Measurements from ENCODE around the gene MRPL38.
"Not testable (repeated sequence)": the region's sequence is repeated elsewhere in the genome, so short reads cannot be mapped to it uniquely, and the experiment has no call there.

Gene MRPL38

DNA sequence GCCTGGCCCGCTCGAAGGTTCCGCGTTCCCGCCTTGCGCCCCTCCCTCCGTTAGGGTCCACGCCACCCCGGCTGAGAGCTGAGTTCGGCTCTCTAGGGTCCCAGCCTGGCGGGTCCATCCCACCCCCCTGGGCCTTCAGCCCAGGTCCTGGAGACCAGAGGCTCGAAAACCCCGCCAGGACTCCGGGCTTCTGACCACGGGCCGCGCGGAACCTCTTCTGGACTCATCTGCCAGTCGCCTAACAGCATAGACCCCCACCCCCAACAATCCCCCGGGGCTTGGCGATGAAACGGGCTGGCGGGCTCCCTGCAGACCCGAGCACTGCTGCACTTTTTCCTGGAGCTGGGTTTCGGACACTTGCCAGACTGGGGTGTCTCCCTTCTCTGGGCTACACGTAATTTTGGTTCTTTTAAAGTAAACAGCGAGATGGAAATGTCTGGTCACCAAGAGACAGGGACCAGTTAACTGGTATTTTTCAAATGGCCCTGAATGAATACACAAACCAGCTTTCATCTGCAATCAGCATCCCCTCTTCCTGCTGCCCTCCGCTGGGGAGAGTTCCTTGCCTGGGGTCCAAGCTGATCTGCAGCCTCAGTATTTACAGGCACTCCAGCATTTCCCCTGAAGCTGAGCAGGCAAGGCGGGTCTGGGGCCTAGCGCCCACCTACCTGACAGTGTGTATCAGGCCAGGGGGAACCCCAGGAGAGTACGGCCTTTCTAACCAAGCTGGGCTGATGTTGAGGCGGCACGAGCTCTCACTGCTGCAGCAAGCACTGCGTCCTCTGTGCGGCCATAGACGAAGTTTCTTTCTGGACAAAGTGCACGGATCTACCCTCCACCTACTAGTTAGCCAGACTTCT lies 7.3 kb downstream of the MRPL38 start:
- in situ Hi-C loops (cut with HindIII; ENCODE audit: low sequenced_read_pairs): no loop called here

DNA sequence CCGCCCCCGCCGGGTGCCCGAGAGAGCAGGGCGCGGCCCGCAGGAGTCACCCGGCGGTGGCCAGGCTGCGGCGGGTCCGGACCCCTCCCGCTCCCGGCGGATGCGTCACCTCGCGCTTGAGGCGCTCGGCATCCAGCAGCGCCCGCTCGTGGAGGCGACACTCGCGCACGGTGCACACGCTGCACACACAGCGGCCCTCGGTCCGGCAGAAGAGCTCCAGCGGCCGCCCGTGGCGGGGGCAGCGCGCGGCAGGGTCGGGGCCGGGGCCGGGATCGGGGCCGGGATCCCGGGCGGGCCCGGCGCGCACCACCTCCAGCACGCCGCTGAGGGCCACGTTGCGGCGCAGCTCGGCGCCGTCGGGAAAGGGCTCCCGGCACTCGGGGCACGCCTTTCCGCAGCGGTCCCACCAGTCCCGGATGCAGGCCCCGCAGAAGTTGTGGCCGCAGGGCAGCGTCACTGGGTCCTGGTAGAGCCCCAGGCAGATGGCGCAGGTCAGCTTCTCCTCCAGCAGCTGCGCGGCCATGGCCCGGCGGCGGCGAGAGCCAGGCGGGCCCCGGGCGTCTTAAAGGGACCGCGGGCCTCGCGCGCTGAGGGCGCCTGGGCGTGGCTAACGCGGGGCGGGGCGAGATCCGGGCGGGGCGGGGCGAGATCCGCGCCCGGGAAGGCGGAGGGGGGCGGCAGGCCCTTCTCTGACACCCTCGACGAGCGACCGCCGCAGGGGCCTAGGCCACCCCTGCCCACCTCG lies 8.1 kb downstream of the MRPL38 start, which contains the start of gene TRIM65:
TSS of gene TRIM65 (minus strand) at position 537 of the 745 bp plus-strand sequence. CDS start at position 523, 14 bp downstream.
- in situ Hi-C loops (cut with HindIII; ENCODE audit: low sequenced_read_pairs): no loop called here

DNA sequence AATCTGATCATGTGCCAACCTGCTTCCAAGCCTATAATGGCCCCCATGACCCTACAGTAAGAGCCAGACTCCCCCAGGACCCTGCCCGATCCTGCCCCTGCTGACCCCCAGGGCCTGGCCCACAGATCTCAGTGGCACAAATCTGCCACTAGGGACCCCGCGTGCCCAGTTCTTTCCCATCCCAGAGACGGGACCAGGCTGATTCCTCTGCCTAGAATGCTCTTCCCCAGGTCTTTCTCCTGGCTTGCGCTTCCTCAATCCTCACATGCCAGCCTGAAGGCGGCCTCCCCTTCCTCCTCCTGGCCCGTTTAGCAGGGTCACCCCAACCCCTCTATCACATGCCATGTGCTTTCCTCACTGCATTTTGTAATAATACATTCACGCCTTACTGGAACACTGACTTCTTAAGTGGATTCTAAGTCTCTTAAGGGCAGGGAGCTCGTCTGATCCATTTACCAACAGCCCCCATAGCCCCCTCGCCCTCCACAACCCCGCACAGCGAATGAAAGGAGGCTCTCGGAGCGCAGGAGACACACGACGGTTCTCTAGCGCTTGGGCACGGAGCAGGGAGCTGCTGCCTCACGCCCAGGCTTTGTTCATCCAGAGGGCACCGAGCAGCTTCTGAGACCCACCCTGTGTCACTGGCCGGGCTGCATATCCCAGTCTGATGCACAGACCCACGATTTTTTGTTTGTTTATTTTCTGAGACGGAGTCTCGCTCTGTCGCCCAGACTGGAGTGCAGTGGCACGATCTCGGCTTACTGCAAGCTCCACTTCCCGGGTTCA lies 9.1 kb downstream of the MRPL38 start:
- in situ Hi-C loops (cut with HindIII; ENCODE audit: low sequenced_read_pairs): no loop called here

DNA sequence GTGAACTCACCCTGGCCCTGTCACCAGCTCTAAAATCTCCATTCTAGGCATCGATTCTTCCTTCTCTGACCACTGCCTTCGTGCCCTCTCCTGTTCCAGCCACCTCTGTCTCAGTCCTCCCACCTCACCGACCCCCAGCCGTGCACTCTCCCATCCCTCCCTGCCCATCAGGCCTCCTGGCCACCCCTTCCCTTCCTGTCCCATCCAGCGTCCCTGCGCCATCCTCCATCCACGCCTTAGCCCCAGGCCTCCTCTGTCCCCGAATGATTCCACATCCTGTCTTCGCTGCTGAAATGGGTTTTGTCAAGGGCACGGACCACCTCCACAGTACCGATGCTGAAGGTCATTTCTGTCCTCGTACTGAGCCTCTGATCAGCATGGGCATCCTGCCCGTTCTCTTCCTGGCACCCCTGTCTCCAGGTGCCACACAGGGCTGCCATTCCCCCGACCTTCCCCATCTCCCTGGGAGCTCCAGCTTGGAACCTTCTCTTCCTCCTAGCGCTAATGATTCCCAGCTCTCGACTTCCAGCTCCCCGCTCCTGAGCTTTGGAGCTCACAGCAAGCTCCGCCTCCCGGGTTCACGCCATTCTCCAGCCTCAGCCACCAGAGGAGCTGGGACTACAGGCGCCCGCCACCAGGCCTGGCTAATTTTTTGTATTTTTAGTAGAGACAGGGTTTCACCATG lies 10.5 kb downstream of the MRPL38 start:
- in situ Hi-C loops (cut with HindIII; ENCODE audit: low sequenced_read_pairs): no loop called here

DNA sequence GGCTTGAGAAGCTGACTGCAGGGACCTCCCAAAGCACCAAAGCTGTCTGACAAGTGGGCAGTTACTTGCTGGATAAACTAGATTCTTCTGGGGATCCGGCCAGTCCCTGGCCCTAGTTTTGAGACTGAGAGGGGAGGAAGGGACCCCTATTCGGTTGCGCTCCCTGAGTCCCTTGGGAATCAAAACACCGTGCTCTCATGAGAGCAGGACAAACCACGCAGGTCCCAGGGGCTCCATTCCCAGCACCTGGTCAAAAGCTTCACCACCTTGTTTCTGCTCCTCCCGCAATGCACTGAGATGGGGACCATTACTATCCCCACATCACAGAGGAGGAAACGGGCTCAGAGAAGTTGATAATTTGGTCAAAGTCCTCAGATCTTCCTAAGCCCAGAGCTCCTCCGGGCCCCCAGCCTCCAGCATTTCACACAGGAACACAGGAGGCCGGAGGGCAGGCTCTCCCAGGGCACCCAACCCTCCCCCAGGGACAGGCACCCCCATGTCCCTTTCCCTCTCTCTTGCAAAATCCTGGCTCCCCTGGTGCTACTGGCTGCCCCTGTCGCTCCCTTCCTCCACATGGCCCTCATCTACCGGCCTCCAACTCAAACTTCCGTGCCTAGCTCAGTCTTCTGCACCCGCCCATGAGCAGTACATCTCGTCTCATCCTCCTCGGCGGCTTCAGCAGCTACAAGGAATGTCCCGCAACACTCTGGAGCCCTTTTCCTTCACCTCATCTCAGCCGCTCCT lies 11.2 kb downstream of the MRPL38 start:
- in situ Hi-C loops (cut with HindIII; ENCODE audit: low sequenced_read_pairs): no loop called here

DNA sequence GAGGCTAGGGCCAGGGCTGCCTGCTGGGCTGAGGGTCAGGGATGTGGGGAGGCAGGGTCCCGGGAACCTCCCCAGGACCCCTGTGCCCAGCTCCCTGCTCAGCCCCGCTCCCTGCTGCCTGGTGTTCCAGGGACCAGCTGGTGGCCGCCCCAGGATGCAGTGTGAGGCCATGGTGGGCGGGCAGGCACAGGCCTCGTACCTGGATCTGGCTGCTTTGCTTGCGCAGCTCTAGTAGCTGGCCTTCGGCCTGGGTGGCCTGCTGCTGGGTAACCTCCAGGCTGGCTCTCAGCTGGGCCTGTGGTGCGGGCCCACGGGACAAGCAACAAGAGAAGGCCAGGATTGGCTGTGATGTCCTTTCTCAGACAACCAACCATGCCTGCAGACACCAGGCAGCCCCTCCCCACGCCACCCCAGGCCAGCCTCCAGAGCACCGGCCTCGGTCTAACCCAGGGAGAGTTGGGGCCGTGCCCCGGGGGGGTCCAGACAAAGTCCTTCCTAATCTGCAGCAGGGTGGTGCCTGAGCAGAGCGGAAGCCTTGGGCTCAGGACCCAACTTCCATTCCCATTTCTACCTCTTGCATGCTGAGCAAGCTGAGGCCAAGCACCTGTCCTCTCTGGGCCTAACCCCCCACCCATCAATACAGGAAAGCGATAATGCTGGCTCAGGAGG lies 12.0 kb downstream of the MRPL38 start:
- in situ Hi-C loops (cut with HindIII; ENCODE audit: low sequenced_read_pairs): no loop called here

DNA sequence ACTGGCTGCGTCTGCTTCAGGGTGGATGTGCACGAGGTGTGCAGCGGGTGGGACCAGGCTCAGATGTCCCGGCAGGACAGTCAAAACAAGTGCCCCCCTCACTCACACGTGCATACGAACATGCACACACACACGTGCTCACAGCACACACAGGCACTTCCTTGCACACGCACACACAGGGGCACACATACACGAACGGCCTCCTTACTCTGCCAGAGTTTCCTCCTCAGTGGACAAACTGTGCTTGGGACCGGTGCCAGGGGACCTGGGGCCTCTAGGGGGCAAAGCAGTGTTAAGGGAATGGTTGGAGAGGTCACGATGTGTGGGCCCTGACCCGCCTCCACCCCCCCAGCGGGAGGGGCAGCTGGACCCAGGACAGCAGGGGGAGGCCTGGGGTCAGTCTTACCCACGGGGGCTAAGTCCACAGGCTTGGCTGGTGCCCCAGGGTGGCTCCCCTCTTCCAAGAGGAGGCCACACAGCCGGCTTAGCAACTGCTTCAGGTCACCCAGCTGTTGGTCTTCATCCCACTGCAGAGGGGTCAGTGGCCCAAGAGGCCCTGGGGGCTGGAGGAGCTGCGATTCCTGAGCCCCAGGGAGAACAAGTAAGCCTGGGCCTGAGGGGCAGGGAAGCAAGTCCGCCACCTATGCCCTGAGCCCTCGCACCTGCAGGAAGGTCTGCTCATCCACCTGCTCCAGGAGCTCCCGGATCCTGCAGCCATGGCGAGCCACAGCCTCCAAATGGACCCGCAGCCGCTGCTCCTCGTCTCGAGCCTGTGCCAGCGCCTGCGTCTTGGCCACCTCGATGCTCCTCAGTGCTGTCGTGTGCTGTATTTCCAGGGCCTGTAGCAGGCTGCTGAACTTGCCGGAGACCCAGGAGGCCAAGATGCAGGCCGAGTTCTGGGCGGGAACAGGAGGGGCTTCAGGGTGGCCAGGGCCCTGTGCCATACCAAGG lies 12.8 kb downstream of the MRPL38 start:
- in situ Hi-C loops (cut with HindIII; ENCODE audit: low sequenced_read_pairs): no loop called here

DNA sequence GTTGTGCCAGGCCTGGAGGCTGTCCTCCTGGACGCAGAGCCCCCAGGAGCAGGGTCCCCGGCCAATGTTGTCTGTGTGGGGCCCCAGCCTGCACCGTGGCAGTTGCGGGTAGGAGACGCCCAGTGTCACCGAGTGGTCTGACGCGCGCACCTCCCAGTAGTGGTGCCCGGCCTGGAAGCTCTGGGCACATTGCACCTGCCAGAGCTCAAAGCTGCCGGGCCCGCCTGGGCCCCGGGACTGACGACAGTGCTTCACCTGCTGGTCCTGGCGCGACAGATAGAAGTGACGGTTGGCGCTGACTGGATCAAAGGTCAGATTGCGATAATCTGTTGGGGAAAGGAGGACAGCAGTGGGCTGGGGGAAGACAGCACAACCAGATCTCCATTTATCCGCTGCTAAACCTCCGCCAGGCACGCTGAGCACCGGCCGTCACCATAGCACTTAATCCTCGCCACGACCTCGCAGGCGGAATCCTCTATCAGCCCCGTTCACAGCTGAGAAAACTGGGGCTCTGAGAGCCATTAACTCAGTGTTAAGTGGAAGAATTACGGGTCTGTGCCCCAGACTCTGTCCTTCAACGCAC lies 13.6 kb downstream of the MRPL38 start:
- in situ Hi-C loops (cut with HindIII; ENCODE audit: low sequenced_read_pairs): no loop called here

DNA sequence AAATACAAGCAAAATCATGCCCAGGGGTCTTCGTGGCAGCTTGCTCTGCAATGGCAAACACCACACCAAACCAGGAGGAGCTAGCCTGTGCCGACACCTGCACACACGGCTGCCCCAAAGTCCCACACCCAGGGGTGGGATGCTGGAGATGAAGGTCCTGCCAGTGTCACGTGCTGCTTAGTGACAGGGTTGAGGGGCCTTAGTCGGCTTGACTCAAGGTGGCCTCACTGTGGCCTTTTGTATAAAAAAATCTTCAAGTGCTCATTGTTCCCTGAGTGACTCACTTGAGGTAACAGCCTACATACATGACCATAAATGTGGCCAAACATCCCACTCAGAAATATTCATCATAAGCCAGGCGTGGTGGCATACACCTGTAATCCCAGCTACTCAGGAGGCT lies 15.2 kb downstream of the MRPL38 start:
- in situ Hi-C loops (cut with HindIII; ENCODE audit: low sequenced_read_pairs): no loop called here

DNA sequence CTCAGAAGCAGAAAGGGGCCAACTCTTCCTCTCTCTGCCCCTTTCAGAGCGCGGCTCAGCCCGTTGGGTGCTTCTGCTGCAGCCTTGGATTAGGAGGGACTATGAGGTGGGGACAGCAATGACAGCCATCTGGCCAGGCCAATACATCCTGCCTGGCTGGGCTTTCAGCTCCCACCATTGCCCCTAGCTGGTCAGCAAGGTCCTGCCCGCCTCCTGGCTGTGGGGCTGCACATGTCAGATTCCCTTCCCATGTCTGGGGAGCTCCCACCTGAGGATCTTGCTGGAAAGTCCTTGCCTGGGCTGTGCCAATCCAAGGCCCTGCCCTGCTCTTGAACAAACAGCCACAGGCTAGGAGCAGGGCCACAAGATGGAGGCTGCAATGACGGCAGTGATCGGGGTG lies 16.2 kb downstream of the MRPL38 start:
- in situ Hi-C loops (cut with HindIII; ENCODE audit: low sequenced_read_pairs): no loop called here

DNA sequence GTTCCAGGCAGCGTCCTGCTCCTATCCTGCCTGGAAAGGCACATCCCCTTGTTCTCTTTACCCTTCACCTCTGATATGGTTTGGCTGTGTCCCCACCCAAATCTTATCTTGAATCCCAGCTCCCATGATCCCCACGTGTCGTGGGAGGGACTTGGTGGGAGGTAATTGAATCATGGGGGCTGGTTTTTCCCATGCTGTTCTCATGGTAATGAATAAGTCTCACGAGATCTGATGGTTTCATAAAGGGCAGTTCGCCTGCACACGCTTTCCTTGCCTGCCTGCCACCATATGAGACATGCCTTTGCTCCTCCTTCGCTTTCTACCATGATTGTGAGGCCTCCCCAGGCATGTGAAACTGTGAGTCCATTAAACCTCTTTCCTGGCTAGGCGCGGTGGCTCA lies 18.8 kb downstream of the MRPL38 start:
- in situ Hi-C loops (cut with HindIII; ENCODE audit: low sequenced_read_pairs): not testable (repeated sequence)

DNA sequence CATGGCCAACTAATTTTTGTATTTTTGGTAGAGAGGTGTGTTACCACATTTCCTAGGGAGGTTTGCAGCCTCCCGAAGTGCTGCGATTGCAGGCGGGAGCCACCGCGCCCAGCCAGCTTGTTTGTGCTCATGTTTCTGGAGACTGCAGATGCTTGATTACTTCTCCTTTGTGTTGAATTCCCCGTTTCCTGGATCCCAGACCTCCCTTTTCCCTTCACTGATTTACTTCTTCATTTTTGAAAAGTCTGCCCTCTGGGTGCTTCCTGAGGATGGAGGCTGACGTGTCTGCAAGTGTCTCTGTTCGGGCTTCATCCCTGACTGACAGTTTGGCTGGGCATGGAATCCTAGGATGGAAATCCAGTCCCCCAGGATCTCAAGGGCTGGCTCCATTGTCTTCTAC lies 19.3 kb downstream of the MRPL38 start:
- in situ Hi-C loops (cut with HindIII; ENCODE audit: low sequenced_read_pairs): no loop called here

DNA sequence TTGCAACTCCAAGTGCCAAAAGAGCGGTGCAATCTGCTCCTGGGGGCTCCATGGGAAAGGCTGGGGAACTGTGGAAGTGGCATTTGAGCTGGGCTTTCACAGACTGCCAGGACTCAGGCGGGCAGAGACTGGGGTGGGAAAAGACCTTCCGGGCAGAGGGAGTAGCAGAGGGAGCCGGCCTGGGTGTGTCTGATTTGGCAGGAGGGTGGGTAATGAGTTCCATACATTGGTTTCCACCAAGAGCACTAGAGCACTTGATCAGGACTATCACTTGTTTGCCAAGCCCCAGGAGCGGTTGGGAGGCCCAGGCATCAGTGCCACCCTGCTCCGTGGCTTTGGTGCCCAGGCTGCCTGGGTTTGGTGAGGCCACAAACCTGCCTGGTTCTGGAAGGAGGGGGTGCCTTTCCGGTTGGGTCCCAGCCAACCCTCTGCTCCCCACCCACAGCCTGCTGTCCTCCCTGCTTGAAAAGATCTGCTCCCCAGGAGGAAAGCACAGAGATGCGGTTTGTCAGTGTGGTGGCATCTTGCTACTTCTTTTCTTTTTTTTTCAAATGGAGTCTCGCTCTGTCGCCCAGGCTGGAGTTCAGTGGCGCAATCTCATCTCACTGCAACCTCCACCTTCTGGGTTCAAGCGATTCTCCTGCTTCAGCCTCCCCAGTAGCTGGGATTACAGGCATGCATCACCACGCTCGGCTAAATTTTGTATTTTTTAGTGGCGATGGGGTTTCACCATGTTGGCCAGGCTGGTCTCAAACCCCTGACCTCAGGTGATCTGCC lies 22.8 kb downstream of the MRPL38 start:
- in situ Hi-C loops (cut with HindIII; ENCODE audit: low sequenced_read_pairs): no loop called here

DNA sequence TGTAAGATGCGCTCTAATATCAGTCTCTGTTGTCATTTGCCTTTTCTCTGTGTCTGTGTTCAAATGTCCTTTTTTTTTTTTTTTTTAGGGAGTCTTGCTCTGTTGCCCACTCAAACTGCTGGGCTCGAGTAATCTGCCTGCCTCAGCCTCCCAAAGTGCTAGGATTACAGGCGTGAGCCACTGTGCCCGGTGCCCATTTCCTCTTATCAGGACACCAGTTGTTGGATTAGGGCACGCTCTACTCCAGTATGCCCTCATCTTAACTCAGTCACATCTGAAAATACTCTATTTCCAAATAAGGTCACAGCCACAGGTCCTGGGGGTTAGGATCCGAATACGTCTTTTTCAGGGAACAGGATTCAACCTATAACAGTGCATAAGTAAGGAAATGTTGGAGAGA lies 24.4 kb downstream of the MRPL38 start:
- in situ Hi-C loops (cut with HindIII; ENCODE audit: low sequenced_read_pairs): no loop called here

DNA sequence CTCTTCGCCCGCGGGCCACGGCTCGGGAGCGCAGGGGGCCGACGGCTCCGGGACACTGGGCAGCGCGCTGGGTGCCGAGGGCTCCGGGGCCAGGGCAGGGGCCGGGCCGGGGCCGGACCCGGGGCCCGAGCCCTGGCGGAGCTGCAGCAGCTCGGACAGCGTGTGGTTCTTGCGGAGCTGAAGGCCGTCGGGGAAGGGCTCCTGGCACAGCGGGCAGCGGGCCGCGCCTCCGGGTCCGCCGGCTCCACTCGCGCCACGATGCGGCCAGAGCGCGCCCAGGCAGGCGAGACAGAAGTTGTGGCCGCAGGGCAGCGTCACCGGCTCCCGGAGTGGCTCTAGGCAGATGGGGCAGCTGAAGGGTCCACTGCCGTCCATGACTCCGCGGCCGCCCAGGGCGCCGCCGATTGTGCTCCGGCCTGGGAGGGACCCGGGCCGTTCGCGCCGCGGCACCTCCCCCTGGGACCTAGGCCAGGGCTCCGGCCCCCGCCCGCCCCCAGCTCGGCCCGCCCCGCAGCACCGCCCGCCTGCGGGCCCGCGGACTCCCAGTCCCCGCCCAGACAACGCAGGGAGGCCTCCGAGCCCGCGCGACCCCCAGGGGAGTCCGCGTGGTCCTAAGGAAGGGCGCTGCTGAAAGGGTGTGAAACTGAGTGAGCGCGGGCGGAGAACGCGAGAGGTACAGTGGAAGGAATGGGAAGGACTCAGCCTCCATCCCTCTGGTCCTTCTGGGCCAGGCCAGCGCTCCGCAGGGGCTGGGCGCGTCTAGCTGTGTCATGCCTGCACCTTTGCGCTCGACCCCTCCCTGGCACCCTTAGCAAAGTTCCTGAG lies 26.3 kb downstream of the MRPL38 start, which contains the start of gene TRIM47:
TSS of gene TRIM47 (minus strand) at position 408 of the 825 bp plus-strand sequence. CDS start at position 375, 33 bp downstream.
- in situ Hi-C loops (cut with HindIII; ENCODE audit: low sequenced_read_pairs): no loop called here

DNA sequence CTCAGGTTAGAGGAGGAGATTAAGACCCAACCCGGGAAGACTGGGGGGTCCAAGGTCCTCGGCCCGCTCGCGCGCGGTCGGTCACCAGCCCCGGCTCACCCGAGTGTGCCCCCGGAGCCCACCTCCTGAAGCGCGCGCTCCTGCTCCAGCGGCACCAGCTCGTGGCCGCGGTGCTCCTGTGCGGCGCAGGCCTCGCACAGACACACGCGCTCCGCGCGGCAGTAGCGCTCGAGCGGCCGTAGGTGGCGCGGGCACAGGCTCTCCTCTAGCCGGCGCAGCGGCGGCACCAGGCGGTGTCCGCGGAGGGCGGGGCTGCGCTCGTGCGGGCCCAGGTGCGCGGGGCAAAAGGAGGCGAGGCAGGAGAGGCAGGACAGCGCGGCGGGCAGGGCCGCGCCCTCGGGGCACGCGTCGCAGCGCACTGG lies 26.9 kb downstream of the MRPL38 start:
- in situ Hi-C loops (cut with HindIII; ENCODE audit: low sequenced_read_pairs): no loop called here
